GM21515 (cell line): Measurements from ENCODE around the gene CEPT1.
"Not testable (repeated sequence)": the region's sequence is repeated elsewhere in the genome, so short reads cannot be mapped to it uniquely, and the experiment has no call there.

Experiments
- ATAC-seq: cut with Tn5 transposase; IDR thresholded peaks from one replicate; pipeline ENCODE4 v1.9.1; 2021; ENCODE audit not compliant: unreplicated experiment

Gene CEPT1

DNA sequence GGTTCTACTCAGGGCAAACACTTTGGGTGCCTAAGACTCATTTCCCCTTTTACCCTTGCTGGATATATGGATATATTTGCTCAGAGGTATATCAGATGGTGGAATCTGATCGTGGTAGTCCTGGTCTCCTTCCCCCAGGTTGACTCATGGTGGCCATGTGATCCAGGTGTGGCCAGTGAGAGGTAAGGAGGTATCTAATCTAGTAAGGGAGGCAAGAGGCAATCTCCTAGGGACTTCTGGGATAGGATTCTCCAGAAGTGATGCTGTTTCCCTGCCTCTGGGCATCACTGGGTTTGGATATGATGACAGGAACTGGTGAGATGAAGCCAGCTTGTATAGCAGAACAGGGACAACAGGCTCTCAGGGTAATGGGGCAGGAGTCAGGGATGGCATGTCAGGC lies 68.9 kb downstream of the CEPT1 start:
- ATAC-seq = no peak

DNA sequence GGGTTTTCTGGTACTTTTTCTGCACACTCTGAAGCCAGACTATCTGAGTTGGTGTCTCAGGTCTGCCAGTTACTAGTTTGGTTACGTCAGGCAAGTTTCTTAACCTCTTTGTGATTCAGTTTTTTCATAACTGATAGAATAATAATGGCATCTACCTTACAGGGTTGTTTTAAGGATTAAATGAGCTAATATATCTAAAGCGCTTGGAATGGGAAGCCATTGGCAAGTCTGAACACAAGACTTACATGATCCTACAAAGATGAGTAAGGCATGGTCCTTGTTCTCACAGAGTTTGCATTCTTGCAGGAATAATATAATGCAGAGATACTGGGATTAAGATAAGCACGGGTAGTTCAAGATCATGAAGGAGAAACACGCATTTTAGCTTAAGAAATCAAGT lies 69.6 kb downstream of the CEPT1 start:
- no peak for ATAC-seq

DNA sequence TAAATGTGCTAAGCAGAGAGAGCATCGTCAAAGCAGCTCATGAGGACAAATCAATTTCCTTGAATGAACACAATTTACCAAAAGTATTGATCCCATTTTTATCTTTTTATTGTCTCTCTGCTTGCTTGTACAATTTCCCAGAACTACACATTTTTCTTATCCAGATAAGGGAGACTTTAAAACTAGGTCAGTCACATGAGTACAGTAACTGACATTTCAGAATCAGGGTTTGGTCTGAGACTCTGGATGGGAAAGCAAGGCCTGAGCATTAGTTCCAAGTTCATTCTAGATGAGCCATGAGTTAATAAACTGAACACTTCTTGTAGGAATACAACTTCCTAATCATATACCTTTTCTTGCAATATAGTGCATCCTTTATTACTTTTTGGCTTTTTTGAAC lies 71.9 kb downstream of the CEPT1 start:
- ATAC-seq = no peak

DNA sequence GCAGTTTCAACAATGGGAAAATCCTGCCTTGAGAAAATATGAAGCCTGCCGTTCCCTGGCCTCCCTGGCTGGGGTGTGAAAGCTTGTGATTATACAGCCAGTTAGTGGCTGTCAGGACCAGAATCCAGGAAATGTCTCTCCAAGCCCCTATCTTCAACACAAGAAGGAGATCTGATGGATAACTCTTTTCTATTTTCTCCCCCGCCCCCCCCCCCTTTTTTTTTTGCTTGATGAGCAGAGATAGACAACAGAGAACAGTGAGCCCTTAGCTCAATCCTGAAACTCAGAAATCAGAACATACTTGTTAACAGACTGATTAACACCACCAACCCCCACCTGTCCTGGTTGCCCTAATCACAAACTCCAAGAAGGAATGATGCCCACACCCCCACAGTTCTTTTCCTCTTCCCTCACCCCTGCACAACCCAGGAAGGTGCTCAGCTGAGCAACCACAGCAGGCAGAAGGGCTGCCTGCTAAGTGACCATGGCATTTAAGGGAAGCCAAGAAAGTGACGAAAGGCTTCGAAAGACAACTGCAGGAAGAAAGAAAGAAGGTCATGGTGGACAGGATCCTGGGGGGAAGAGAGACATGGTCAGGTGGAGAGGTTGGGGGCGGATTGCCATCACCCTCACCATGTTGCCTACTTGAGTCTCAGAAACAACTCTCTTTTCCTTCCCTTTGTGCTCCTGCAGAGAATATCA lies 72.8 kb downstream of the CEPT1 start:
- ATAC-seq = no peak

DNA sequence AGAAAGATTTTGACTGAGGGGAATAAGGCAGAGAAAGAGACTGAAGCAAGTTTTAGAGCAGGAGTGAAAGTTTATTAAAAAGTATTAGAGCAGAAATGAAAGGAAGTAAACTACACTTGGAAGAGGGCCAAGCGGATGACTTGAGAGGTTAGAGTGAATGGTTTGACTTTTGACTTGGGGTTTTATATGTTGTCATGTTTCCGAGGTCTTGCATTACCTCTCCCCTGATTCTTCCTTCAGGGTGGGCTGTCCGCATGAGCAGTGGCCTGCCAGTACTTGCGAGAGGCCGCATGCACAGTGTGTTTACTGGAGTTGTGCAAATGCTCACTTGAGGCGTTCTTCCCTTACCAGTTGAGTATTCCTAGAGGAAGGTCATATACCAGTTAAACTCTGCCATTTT lies 73.4 kb downstream of the CEPT1 start:
- ATAC-seq = no peak

DNA sequence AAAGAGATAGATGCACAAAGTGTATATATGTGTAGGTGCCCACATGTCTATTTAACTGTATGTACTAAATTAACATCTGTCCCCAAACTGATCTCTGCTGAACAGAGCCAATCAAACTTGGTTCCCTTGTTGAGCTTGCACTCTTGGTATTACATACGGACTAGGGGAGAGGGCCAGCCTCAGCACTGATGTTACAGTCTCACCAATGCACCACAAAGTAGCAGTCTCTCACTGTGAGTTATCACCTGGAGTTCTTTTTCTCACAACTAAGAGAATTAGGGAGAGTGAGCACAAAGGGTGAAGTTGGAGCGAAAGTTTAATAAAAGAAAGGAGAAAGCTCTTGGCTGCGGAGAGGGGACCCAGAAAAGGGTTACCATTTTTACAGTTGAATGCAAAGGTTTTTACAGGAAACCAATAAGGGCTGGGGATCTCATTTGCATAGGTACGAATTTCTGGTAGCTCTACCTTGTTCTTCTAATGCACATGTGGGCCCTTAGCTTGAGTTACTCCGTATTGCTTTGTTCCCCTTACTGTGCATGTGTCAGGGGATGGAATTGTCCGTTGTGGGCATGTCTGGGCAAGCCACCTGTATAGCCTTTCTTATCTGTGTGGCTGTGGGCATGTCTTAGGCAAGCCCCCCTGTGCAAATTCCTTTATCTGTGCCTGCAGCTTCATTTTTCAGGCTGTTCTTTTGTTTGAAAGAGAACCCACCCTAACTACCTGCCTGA lies 74.2 kb downstream of the CEPT1 start:
- ATAC-seq = no peak

DNA sequence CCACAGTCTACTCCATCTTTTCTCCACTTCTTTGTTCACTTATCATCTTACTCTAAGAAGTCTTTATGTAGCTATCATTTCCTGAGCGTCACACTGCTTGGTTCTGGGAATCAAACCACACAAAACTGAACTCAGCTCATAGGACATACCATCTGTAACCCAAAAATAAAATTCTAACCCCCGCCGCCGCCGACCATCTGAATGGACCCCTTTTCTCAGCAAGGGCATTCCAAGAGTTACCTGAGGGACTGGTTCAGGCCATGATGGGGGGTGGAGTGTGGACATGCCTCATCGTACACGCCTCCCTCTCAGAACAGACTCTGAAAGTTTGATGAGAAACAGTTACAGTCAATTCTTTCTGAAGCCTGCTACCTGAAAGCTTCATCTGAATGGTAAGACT lies 74.9 kb downstream of the CEPT1 start:
- ATAC-seq = no peak

DNA sequence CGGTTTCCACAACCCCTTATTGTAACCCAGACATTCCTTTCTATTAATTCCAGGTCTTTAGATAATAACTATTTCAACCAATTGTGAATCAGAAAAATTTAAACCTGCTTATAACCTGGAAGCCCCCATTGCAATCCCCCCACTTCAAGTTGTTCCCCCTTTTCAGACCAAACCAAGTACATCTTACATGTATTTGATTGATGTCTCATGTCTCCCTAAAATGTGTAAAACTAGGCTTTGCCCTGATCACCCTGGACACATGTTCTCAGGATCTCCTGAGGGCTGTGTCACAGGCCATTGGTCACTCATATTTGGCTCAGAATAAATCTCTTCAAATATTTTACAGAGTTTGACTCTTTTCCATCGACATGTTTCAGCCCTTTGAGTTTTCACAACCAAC lies 75.3 kb downstream of the CEPT1 start:
- not testable (repeated sequence) for ATAC-seq

DNA sequence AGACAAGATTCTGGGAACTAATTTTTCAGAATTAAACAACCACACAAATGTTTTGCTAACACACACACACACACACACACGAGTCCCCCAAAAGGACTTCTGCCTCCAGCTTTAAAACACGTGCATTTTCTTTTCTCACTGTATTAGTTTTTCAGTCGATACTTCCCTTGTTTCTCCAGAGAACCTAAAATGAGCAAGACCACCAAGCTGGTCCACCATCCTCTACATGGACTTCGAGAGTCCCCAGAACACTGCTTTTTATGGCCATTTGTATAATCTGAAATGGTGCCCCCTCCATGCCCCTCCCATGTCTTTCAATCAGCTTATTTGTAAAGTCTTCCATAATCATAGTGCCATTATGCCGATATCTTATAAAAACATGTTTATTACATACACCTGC lies 76.7 kb downstream of the CEPT1 start:
- ATAC-seq = no peak

DNA sequence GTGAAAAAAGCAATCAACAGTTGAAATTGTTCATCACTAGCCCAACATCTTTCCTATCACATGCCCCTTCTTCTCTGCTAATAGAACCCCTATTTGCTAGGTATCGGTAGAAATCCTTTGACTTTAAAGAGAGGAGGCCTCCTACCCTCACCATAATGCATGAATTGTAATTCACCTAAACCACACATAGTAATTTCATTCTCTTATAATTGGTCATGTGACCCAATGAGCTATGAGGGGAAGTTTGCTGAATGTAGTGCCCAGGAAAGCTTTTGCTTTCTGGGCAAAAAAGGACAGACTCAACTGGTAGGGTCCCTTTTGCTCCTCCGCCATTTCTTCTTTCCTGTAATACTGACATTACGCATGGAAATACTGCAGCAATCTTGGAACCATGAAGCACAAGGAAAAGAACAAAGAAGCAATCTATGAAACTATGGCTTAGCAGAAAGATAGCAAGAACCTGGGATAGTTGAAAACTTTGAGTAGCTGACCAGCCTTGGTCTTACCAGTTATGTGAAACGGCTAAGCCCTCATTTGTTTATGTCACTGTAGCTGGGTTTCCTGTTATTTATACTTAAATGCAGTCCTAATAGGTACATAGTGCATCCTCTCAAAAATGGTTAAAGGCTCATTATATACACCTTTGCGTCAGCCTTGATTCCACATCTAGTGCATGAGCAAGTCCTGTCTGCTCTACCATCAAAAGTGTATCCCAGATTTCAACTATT lies 77.3 kb downstream of the CEPT1 start:
- no peak for ATAC-seq

DNA sequence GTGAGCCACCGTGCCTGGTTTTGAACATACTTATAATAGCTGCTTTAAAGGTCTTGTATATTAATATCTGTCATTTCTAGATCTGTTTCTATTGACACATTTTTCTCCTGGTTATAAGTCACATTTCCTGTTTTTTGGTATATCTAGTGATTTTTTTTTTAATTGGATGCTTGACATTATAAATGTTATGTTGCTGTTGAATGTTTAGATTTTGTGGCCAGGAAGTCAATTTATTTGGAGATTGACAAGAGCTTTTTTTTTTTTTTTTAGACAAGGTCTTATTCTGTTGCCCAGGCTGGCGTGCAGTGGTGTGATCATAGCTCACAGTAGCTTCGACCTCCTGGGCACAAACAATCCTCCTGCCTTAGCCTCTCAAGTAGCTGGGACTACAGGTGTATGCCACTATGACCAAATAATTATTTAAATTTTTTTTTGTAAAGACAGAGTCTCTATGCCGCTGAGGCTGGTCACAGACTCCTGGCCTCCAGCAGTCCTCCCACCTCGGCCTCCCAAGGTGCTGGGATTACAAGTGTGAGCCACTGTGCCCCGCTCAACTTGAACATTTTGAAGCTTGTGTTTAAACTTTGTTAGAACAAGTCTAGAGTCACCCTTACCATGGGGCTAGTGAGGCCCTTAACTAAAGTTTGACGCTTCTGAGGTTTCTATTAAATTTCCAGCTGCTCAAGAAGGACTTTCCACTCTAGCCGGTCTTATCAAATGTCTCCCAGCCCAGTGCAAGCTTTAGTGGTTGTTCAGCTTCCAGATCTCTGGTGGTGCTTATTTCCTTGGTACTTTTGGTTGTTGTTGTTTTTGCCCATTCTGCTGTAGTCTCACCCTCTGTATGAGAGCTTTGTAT lies 78.9 kb downstream of the CEPT1 start:
- no peak for ATAC-seq

DNA sequence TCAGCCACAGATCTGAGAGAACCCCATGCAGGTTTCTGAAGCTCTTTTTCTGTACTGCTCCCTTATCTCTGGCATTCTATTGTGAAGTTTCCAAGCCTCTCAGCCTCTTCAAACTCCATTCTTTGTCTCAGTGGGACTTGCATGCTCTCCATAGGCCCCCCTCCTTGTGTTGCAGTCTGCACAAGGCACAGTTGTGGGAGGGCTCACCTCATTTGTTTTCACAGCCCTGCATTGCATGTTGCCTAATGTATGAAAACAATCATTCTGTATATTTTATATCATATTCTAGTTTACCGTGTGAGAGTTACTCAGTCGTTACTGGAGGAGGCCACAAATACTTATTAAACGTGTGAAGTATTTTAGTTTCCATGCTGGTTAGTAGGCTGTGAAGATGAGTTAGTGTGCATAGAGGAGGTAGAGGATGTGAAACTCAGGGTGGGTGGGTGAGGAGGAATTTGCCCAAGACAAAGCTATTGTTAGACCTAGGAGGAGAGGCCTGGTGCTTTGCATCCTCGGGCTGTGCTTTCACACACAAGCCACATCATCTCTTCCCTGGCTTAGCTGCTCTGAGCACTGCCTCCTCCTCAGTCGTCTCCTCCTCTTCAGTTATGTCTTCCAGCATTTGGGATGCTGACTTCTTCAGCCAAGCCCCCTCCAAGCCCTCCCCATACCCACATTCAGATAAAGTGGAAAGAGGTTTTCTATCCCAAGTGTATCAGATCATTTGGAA lies 79.7 kb downstream of the CEPT1 start:
- no peak for ATAC-seq

DNA sequence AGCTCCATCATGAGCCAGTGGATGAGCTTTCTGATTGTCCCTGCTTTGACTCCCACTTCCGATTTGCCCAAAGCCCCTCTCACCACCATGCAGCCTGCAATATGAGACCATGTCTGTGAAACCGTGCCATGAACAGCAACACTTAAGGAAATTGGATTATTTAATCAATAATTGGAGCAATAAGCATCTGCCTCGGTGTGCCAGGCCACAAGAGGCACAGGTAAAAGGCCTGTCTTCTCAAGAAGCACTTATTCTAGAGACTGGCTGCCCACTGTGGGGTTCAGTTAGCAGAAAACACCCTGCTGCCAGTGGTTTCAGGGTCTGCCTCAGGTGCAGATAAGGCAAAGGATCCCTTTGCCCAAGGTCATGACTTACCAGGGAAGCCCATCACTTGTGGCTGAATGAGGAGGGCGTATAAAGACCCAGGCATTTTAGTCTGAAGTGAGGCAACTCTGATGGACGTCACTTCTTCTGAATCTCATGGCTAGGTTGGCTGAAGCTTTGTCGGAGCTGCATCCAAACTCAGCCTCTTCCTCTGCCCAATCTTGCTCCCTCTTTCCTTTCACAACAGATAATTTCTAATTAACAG lies 80.4 kb downstream of the CEPT1 start:
- no peak for ATAC-seq

DNA sequence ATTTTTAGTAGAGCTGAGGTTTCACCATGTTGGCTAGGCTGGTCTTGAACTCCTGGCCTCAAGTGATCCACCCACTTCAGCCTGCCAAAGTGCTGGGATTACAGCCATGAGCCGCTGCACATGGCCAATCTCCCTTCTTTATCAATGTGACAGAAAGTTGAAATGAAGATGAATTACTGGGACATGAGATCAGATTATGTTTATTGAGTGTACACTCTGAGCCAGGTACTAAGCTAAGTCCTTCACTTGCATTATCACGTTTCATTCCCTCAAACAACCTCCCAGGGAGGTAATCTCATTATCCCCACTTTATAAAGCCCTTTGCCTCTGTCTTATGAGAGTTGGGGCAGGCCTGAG lies 81.2 kb downstream of the CEPT1 start:
- no peak for ATAC-seq

DNA sequence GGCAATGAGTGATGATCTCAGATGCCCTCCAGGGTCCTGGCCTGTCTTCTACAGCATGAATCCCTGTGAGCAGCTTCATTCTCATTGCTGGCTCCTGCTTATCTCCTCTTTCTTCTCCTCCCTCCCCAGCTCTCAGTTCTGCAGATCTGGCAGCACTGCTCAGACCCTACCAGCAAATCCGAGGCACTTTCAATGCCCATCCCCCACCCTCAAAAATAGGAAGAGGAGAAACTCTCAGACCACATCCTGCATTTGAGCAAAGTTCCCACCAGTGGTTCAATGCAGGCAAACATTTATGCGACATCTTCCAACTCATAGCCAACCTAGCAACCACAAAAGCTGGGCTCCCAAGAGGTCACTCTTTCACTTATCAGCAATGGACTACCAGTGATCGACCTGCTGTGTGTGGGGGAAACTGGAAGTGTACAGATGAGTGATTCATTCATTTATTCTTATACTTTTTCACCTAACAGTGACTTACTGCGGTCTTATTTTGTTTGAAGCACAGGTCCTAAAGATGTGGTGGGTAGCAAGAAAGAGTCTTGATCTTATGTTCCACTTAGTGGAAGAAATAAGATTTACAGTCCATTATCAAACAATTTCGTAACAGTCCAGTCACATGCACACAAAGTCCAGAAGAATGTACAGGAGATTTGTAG lies 81.7 kb downstream of the CEPT1 start:
- ATAC-seq = peak; percentile 54

DNA sequence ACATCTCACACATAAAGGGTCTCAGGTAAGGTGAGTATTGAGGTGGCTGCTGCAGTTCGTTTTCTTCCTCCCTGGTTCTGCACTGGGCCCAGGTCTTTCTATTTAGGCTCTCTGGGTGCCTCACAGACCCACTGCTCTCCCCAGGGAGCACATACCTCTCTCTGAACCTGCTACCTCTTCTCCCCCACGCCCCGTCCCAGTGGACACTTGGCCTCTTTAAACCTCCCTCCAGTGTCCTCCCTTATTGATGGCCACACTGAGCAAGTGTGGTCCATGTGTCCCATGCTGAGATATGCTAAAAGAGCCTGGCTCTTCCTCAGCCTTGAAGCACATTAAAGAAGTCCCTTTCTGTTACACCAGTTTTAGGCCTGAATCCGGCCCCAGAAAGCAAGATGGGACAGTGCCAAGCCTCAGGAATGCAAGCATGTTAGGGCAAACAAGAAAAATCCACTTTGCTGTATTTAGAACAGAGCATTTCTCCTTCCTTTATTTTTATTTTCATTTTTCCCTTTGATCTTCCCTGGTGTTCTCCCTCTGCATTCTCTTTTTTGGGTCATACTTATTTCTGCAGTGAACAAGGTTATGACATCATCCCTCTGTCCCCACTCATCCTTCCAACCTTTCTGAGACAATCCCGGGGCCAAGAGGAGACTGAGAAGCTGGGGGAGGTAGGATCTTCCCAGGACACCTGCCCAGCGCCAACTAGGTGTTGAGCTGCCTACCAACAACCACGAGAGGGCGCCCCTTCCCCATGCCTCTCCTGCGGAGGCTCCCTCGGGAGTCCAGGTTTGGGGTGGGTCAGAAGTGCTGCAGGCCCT lies 82.5 kb downstream of the CEPT1 start:
- peak; percentile 30 for ATAC-seq

DNA sequence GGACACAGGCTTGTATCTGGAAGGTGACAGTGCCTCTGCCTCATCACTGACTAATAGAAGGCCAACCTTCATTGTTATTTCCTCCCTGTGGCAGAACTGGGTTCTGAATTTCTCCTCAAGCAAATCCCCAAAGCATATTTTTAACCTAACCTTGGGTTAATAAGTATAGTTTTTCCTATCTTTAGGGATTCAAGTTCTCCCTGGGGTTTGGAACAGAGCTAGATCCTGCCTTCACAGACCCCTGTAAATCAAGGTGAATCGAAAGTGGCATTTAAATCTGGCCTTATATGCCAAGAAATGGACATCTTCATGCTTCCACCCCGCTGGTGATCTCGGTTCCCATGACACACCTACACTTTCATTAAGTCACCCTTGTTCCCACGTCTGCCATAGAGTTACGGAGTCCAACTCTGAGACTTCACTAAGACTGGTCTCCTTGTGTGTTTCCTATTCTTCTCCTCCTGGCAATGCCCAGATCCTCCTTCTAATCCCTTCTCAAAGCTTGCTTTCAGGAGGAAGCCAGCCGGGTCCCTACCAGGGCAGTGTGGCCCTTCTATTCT lies 83.2 kb downstream of the CEPT1 start:
- ATAC-seq = no peak

DNA sequence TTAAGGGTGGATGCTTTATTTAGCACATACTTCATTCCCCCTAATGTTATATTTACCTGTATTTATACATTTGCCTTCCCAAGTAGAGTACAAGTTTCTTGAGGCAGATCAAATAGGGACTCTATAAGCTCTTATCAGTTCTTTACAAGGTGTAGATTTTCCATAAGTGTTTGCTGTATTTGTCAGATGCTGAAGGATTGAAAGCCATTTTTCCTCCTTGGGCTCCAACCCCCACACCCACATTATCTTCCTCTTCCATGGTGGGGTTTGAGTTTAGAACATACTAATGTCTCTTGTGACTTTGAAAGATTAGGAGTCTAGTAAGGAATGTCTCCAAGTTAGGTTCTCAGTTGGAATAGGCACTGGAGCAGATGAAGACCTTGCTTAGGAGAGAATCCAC lies 85.1 kb downstream of the CEPT1 start:
- ATAC-seq = no peak
